SK-N-MC (cell line): ENCODE data around the gene EXOC8.
"Not testable (repeated sequence)": the region's sequence is repeated elsewhere in the genome, so short reads cannot be mapped to it uniquely, and the experiment has no call there.

Experiments used
- EZH2 ChIP-seq: fragments of 200-600 bp; sonication (generic); IDR thresholded peaks from one replicate; pipeline ENCODE4 v1.6.1; 2017; ENCODE audit warnings: antibody characterized with exemption
- POLR2AphosphoS5 ChIP-seq: IDR thresholded peaks from 2 replicates; pipeline ENCODE4 v1.6.1; 2012; ENCODE audit warnings: mild to moderate bottlenecking, low read depth, low read length, borderline replicate concordance

GRCh38 chr1:231348856-231349255 is 11.2 kb upstream of the EXOC8 start:
- not testable (repeated sequence) for TF ChIP-seq EZH2, POLR2AphosphoS5
